GM19025 (cell line): ENCODE data around the gene NMUR1.
A peak's percentile ranks its signal among the peaks of the same experiment; 100 is the strongest.
"Not testable (repeated sequence)": the region's sequence is repeated elsewhere in the genome, so short reads cannot be mapped to it uniquely, and the experiment has no call there.

Experiments used
- ATAC-seq: cut with Tn5 transposase; IDR thresholded peaks from one replicate; pipeline ENCODE4 v1.9.1; 2021; ENCODE audit warnings: mild to moderate bottlenecking, low read depth, moderate library complexity; ENCODE audit not compliant: unreplicated experiment

The NMUR1 gene, protein sequence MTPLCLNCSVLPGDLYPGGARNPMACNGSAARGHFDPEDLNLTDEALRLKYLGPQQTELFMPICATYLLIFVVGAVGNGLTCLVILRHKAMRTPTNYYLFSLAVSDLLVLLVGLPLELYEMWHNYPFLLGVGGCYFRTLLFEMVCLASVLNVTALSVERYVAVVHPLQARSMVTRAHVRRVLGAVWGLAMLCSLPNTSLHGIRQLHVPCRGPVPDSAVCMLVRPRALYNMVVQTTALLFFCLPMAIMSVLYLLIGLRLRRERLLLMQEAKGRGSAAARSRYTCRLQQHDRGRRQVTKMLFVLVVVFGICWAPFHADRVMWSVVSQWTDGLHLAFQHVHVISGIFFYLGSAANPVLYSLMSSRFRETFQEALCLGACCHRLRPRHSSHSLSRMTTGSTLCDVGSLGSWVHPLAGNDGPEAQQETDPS

GRCh38 chr2:231530099-231531011, at the start of gene NMUR1:
TSS of gene NMUR1 (minus strand) at chr2:231530445. CDS start at chr2:231530361, 84 bp downstream.
- peak; percentile 76 for ATAC-seq

DNA sequence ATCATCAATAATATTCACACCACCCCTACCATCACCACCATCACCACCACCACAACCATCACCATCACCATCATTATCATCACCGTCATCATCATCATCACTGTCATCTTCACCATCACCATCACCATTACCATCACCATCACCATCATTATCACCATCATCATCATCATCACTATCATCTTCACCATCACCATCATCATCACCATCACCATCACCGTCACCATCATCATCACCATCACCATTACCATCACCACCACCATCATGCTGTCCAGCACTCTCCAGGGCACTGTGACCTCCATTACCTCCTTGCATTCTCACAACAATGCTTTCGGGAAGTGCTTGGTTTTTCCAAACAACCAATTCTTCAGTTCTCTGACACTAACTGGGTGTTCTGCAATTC, 49.3 kb upstream of the NMUR1 start:
- ATAC-seq = no peak

- not testable (repeated sequence) for ATAC-seq
These were observed 48.4 kb upstream of the NMUR1 start for GRCh38 chr2:231578655-231579054.

DNA sequence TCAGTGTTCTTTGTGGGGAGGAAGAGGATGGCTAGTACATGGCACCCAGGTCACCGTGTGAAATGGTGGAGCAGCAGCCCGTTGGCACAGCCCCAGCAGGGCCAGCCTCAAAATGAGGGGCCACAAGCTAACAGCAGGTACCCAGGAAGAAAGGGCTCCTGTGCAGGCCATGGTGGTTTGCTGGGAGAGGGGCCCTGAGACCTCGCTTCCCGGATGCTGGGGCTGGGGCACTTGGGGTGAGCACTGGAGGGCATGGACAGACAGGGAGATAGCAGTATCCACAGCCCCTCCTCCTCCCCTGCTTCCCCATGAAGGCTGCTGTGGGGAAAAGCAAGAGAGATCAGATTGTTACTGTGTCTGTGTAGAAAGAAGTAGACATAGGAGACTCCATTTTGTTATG, 46.2 kb upstream of the NMUR1 start:
- ATAC-seq = no peak

DNA sequence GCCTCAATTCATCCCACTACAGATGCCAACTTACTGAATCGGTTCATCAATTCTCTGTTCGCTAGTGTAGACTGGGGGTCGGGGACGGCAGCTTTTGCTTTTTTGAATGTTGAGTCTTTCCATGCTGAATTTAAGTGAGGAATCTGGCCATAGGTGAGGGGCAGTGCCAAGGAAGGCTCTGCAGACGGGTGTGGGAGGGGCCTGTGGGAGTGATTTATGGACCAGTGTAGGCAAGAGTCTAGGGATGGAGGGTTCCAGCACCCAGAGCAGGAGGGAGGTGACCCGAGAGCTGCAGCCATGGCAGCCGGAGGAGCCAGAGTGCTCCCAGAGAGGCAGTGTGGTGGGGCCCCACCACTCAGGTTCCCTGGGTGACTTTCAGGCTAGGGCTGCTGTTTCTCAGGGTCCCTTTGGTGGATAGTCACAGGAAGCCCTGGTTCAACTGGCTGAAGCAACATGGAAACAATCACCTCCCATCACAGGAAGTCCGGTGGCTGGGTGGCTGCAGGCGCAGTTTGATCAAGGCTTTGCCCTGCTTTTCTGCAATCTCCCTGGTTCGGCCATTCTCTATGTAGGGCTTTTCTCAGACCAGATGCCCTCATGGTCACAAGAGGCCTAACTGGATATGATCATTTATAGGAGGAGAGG, 45.5 kb upstream of the NMUR1 start:
- ATAC-seq = no peak

GRCh38 chr2:231573698-231574421, 43.6 kb upstream of the NMUR1 start:
- no peak for ATAC-seq

- ATAC-seq = no peak
These were observed 42.9 kb upstream of the NMUR1 start for GRCh38 chr2:231573096-231573495.

DNA sequence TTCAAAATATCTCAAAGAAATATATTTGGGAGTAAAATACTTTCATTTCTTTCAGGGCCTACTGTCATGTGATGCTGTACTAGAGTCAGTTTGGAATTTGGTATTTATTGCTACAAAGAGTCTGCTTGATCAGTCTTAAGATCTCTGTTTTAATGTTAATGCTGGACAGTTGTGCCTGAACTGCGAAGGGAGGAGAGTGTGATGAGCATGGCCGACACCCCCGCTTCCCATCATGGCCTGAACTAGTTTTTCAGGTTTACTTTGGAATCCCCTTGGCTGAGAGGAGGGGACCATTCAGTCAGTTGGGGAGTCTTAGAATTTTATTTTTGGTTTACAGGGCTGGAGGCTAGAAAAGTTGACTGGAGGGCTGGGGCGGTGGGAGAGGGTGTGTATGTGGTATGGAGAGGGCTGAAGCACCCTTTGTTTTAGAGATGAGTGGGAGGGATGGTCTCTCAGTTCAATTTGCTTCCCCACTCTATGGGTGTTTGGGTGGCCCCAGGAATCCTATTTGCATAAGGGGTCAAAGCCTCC, 41.5 kb upstream of the NMUR1 start:
- no peak for ATAC-seq

DNA sequence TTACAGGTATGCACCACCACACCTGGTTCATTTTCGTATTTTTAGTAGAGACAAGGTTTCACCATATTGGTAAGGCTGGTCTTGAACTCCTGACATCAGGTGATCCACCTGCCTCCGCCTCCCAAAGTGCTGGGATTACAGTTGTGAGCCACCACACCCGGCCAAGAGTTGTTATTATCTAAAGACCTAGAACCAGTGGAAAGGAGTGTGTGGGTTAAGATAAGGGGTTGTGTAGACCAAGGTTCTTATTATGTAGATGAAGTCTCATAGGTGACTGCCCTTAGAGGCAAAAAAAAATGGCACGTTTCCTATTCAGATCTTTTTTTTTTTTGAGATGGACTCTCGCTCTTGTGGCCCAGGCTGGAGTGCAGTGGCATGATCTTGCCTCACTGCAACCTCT, 40.7 kb upstream of the NMUR1 start:
- ATAC-seq = not testable (repeated sequence)

- ATAC-seq = no peak
These were observed 38.7 kb upstream of the NMUR1 start for GRCh38 chr2:231568785-231569435.

DNA sequence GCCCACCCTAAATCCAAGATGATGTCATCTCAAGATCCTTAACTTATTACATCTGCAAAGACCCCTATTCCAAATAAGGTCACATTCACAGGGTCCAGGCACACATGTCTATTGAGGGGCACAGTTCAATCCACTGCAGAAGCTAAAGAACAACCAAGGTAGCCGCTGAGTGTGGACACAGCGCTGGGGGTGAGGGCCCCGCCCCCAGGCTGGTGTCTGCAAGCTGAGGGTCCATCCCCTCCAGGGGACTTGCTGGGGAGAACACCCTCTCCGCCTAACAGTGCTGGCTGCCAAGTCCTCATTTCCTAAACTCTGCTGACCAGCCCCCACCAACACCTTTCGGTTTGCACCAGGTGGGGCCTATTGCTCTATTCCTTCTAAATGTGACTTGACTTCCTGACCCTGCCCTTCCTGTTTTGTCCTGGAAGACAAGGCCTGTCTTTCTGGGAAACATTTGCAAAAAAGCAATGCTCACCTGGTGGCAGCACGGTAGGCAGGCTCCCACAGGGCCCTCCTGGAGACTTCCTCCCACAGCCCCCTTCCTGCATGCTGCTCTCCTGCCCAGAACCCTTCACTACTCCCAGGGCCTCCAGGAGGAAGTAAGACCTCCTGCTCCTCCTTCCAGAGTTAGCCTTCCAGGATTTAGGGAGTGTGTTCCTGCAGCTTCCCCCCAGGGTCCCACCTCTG, 38.0 kb upstream of the NMUR1 start:
- ATAC-seq = no peak

DNA sequence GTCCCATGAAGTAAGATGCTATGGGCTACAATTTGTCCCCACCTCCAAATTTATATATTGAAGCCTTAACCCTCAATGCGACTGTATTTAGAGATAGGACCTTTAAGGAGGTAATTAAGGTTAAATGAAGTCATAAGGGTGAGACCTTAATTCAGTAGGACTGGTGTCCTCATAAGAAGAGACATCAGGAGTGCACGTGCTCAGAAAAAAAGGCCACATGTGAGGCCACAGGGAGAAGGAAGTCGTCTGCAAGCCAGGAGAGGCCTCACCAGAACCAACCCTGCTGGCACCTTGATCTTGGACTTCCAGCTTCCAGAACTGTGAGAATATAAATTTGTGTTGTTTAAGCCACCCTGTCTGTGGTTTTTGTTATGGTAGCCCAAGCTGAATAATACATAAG, 36.9 kb upstream of the NMUR1 start:
- no peak for ATAC-seq

DNA sequence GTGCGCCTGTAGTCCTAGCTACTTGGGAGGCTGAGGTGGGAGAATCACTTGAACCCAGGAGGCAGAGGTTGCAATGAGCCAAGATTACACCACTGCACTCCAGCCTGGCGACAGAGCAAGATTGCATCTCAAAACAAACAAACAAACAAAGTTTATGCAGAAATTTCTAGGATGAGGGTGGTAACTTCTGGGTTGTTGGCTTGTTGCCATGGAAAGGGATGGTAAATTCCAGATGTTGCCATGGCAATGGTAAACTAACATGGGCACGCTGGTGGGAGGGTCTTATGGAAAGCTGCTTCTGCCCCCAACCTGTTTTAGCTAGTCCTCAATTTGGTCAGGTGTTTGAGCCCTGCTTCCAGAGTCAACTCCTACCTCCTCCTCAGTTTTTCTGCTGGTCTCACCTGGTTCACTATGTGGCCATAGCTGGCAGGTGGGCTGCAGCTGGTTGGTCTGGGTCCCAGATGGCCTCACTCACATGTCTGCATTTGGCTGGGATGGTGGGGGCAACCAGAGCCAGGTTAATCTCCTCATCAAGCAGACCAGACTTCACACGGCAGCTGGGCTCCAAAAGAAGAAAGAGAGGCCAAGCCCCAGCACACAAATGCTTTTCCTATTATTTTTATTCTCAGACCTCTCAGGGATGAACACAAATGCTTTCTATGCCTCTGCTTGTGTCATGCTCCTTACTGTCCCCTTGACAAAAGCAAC, 35.8 kb upstream of the NMUR1 start:
- no peak for ATAC-seq

GRCh38 chr2:231563378-231563961, 33.2 kb upstream of the NMUR1 start:
- ATAC-seq = no peak

GRCh38 chr2:231557571-231558217, 27.4 kb upstream of the NMUR1 start:
- ATAC-seq = no peak

DNA sequence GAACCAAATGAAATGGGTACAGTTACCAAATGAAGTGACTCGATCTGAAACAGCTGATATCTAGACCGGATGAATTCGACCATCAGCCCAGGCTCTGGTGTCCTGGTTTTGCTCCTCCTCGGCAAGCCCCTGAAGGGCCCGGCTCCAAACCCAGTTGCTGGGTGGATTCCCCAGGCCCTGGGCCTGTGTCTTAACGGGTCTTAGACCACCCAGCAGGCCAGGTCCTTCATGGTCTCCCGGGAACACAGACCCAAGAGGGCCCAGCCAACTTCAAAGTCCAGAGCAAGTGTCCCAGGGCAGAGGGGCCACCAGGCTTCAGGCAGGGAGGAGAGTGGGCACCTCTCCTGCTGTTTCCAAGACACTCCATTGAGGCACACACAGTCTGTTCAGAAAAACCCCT, 26.7 kb upstream of the NMUR1 start:
- no peak for ATAC-seq

DNA sequence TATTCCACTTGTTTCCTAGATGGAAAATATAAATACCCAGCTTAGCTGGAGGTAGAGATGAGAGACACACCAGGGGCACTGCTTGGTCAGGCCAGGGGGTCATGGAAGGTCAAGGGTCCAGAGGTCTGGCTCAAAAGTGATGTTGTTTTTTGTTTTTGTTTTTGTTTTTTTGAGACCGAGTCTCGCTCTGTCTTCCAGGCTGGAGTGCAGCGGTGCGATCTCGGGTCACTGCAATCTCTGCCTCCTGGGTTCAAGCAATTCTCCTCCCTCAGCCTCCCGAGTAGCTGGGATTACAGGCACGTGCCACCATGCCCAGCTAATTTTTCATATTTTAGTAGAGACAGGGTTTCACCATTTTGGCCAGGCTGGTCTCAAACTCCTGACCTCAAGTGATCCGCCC, 26.3 kb upstream of the NMUR1 start:
- ATAC-seq = not testable (repeated sequence)
